ES-I3 (cell line): ENCODE results near the gene GTF2H1.

ENCODE experiments used
- H3K36me3 ChIP-seq: 2 replicates; pipeline ENCODE4 v1.6.1; 2013; ENCODE audit warnings: mild to moderate bottlenecking, low read length, control low read depth, moderate library complexity; ENCODE audit not compliant: insufficient read depth
- H3K4me1 ChIP-seq: 2 replicates; pipeline ENCODE4 v1.6.1; 2013; ENCODE audit warnings: mild to moderate bottlenecking, control low read depth, low read length; ENCODE audit not compliant: insufficient read depth
- H3K9ac ChIP-seq: 2 replicates; pipeline ENCODE4 v1.6.1; 2013; ENCODE audit warnings: low read depth, mild to moderate bottlenecking, low read length, moderate library complexity
- H3K9me3 ChIP-seq: 2 replicates; pipeline ENCODE4 v1.6.1; 2013; ENCODE audit warnings: mild to moderate bottlenecking, low read length, moderate library complexity; ENCODE audit not compliant: control insufficient read depth, insufficient read depth

GTF2H1 gene

DNA sequence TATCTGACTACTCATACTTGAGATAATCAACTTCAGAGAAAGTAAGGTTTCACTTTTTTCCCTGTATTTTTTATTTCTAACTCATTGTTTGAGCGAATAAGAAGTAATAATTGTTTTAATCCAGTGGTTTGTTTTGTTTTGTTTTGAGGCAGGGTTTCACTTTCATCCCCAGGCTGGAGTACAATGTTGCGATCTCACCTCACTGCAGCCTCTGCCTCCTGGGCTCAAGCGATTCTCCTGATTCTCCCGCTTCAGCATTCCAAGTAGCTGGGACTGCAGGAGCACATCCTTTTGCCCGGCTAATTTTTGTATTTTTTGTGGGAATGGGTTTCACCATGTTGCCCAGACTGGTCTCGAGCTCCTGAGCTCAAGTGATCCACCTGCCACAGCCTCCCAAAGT is 8.6 kb downstream of the GTF2H1 start:
- H3K4me1 ChIP-seq, result peaks cover 15% of the 10 kb centered on the region
- H3K9me3 ChIP-seq, result no peaks in the 10 kb centered on the region
- H3K36me3 ChIP-seq, result peaks cover 16% of the 10 kb centered on the region
- no peak overlapping the region for H3K9ac ChIP-seq

DNA sequence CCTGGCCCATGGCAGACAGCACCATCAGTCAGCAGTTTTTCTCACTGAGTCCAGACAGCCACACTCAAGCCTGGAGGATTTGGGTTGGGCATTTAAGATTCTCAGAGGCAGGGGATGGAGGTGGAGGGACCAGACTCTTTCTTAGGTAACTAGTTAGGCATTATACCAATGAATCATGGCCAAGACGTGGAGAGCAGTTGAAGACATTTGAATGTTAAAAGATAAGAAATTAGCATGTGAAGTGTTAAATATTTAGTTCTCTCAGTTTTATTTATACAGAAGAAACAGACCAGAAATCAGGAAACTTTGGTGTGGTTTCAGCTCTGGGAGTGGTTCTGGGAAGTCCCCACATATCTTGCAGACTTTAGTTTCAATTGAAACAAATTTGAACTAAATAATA is 9.9 kb downstream of the GTF2H1 start:
- no peak overlapping the region for H3K9ac ChIP-seq
- peaks cover 15% of the 10 kb centered on the region for H3K4me1 ChIP-seq
- no peaks in the 10 kb centered on the region for H3K9me3 ChIP-seq
- peaks cover 14% of the 10 kb centered on the region for H3K36me3 ChIP-seq

DNA sequence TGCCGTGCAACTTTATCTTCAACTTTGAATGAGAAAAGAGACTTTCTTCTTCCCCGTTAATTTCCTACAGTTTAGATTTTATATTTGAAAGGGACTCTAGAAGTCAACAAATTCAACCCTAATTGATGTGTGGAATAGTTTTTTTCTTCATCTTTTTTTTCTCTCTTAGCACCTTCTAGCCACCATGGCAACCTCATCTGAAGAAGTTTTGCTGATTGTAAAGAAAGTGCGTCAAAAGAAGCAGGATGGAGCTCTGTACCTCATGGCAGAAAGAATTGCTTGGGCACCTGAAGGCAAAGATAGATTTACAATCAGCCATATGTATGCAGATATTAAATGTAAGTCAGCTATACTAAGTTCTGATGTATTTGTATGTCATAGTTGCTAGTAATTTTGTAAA is 10.5 kb downstream of the GTF2H1 start:
- Histone ChIP-seq H3K9me3 (no peaks in the 10 kb centered on the region), H3K4me1 (peaks cover 15% of the 10 kb centered on the region), H3K9ac (no peak overlapping the region), H3K36me3 (peaks cover 18% of the 10 kb centered on the region)

DNA sequence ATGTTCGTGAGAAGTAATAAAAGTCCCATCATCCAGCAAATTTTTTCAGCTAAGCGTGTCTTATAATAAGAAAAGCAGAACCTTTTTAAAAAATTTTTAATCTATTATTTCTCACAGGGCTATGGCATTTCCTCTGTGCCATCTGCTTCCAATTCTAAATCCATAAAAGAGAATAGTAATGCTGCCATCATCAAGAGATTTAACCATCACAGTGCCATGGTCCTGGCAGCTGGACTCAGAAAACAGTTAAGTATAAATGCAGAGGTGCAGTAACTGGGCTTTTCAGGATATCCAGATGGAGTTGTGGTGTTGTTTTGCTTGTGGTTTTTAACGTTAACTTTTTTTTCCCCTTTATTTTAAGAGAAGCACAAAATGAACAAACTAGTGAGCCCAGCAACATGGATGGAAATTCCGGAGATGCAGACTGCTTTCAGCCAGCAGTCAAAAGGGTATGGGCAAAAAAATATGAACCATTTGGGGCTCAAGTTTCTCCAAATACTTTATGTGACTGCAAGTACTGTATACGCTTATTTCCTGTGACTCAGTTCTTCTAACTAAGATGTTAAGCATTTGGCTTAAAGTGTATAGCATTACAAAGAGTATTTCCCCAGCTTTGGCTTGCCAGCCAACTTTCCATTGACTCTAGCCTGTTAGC is 25.2 kb downstream of the GTF2H1 start:
- peaks cover 18% of the 10 kb centered on the region for H3K36me3 ChIP-seq
- no peak overlapping the region for H3K9ac ChIP-seq
- no peaks in the 10 kb centered on the region for H3K4me1 ChIP-seq
- no peaks in the 10 kb centered on the region for H3K9me3 ChIP-seq

DNA sequence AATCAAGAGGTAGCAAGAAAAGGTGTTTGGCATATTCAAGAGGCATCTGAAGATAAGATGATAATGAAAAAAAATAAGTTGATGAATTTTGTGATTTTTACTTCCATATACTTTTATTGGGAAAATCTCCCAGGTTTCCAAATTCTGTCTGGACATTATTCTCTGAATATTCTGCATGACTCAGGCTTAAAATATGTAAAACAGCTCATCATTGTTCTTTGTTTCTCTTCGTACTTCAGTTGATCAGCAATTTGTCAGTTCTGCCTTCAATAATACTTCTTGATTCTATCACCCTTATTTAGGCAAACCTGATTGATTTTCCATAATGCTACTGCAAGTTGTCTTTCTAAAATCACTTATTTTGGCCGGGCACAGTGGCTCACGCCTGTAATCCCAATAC is 30.2 kb downstream of the GTF2H1 start:
- H3K9me3 ChIP-seq, result no peaks in the 10 kb centered on the region
- peaks cover 16% of the 10 kb centered on the region; the same call in 1 of the 2 replicates for H3K36me3 ChIP-seq
- H3K4me1 ChIP-seq, result no peaks in the 10 kb centered on the region
- H3K9ac ChIP-seq, result no peak overlapping the region

DNA sequence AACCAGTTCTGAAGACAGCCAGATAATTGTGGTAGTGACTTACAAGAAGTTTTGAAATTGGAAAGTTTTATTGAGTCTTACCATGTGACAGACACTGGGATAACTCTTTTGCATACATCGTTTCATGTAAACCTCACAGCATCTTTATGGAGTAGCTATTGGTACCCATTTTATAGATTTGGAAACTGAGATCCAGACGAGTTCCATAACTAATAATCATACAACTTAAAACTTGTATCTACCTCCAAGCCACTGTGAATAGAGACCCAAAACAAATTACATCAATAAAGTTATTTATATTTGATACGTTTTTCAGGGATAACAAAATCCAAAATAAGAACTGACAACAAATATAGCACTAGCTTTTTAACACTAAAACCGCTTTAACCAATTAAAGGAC is 36.3 kb downstream of the GTF2H1 start:
- Histone ChIP-seq H3K9me3 (no peaks in the 10 kb centered on the region), H3K36me3 (peaks cover 11% of the 10 kb centered on the region), H3K9ac (no peak overlapping the region), H3K4me1 (no peaks in the 10 kb centered on the region)

DNA sequence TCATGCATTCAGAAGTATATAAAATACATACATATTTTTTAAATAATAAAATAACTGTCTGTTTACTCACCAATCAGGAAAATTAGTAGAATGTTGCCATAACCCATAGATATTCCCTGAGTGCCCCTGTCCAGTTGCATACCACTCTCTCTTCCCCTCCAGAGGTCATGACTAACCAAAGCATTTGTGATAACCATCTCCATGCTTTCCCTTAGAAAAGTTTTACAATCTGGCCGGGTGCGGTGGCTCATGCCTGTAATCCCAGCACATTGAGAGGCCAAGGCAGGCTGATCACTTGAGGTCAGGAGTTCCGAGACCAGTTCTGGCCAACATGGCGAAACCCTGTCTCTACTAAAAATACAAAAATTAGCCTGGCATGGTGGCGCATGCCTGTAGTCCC is 38.8 kb downstream of the GTF2H1 start:
- H3K9ac ChIP-seq, result no peak overlapping the region
- H3K36me3 ChIP-seq, result peaks cover 22% of the 10 kb centered on the region
- no peaks in the 10 kb centered on the region for H3K9me3 ChIP-seq
- H3K4me1 ChIP-seq, result no peaks in the 10 kb centered on the region

DNA sequence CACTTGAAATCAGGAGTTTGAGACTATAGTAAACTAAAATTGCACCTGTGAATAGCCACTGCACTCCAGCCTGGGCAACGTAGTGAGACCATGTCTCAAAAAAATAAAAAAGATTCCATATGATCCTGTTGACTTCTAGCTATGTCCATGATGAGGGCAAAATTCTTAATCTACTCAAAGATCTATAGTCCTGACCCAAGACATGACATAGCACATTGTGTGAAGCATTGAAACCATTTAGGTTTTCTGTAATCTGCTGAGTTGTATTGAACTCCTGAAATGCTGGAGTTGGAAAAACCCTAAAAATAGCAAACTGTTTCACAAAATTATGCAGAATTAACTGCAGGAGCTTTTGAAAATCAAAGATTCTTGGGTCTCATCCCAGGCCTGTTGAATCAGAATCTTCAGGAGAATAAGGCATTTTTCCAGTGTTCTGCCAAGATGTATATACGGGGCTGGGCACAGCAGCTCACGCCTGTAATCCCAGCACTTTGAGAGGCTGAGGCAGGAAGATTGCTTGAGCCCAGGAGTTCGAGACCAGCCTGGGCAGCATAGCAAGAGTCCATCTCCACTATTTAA is 42.2 kb downstream of the GTF2H1 start:
- no peaks in the 10 kb centered on the region for H3K9me3 ChIP-seq
- H3K36me3 ChIP-seq, result peaks cover 17% of the 10 kb centered on the region
- H3K4me1 ChIP-seq, result no peaks in the 10 kb centered on the region
- H3K9ac ChIP-seq, result no peak overlapping the region

DNA sequence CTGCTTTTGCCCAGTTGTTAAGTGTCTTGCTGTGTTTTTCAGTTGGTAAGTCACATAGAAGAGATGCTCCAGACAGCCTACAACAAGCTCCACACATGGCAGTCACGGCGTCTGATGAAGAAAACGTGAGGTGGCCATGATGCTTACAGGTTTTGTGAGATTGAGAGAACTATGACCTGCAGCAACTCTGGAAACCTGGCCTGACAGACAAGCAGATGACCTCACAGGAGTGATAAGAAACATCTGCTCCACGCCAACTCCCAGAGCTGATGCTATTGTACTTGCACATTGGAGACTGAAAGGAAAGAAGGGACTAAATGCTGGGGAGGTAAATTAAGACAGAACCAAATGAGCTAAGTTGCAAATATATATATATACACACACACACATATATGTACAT is 43.4 kb downstream of the GTF2H1 start:
- H3K36me3 ChIP-seq, result peaks cover 17% of the 10 kb centered on the region
- H3K4me1 ChIP-seq, result no peaks in the 10 kb centered on the region
- H3K9ac ChIP-seq, result no peak overlapping the region
- H3K9me3 ChIP-seq, result no peaks in the 10 kb centered on the region

DNA sequence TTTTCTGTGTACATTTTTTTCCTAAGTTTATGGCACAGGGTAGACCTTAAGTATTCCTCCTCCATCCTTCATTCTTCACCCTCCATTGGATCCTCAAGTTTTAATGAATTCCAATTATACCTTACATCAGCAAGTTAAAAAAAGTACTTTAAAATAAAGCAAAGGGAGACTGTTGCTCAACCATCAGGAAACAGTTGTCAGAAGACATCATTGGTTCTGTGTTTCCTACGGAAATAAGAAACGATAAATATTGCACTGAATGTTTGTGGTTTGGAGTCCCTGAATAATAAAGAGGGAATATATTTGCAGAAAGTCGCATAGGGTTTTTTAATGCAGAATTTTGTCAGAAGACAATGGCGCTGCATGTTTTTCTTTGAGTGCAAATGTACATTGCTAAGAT is 43.9 kb downstream of the GTF2H1 start:
- Histone ChIP-seq H3K36me3 (peaks cover 17% of the 10 kb centered on the region), H3K9ac (no peak overlapping the region)

DNA sequence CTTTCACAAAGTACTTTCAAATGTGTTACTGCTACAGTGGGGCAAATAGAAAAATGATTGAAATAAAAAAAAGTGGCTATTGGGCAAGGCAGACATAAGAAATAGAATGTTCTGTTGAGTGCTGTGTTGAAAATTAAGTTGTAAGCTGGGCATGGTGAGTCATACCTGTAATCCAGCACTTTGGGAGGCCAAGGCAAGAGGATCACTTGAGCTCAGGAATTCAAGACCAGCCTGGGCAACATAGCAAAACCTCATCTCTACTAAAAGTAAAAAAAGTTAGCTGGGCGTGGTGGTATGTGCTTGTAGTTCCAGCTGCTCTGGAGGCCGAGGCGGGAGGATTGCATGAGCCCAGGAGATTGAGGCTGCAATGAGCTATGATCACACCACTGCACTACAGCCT is 45.1 kb downstream of the GTF2H1 start:
- Histone ChIP-seq H3K9me3 (no peaks in the 10 kb centered on the region), H3K9ac (no peak overlapping the region), H3K36me3 (peaks cover 17% of the 10 kb centered on the region), H3K4me1 (no peaks in the 10 kb centered on the region)

More for the DNA sequence above, 43.9 kb downstream of the GTF2H1 start:
- Histone ChIP-seq H3K4me1 (no peaks in the 10 kb centered on the region), H3K9me3 (no peaks in the 10 kb centered on the region)

DNA sequence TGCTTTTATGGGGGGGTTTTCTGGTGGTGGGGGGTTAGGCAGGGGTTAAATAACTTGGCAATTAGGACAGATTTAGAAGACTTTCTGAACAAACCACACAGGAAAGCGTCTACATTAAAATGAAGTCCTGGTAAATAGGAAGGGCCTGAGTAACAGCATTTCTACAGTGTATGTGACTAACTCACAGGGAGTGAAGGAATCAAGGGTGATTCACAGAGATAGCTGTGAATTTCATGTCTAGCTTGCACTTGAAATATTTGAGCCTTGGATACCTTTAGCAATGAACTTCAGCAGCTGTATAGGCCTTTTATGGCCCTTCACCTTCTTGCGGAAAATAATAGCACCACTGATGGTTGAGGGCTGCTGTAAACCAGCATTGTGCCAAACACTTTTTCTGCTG is 45.9 kb downstream of the GTF2H1 start:
- Histone ChIP-seq H3K4me1 (no peaks in the 10 kb centered on the region), H3K9ac (no peak overlapping the region), H3K9me3 (no peaks in the 10 kb centered on the region), H3K36me3 (peaks cover 17% of the 10 kb centered on the region)

DNA sequence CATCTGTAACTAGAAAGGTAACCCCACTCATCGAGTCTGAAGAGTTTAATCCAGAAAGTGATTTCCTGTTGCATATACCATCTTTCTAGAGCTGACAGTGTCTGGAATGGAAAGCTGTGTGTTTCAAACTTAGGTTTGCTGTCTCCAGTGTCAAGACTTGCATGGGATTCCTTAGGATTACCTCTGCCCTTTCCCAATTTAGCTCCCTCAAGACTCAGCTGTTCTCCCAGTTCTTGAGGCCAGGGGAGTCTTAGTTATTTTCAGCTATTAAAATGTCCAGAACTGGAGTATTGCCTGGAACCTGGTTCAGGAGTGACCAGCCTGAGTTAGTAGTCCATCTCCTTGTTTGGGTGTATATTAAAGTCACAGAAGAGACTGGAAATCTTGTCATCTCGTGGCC is 47.0 kb downstream of the GTF2H1 start:
- H3K36me3 ChIP-seq, result peaks cover 13% of the 10 kb centered on the region
- H3K9me3 ChIP-seq, result no peaks in the 10 kb centered on the region
- no peak overlapping the region for H3K9ac ChIP-seq
- no peaks in the 10 kb centered on the region for H3K4me1 ChIP-seq

DNA sequence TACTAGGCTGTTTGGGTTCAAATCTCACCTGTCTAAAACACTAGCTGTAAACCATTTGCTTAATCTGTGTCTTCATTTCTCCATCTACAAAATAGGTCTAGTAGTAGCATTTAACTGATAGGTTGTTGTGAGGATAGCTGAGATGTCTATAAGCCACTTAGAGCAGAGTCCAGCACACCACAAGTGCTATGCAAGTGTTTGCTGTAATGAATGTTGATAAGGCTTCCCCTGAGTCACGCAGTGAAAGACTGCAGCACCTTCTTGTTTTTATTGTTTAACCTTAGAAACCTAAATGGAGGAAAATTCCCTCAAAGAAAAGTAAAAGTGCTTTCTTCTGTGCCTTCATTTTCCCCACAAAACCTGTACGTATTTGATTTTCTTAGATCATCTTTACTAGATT is 48.9 kb downstream of the GTF2H1 start:
- Histone ChIP-seq H3K9me3 (no peaks in the 10 kb centered on the region), H3K4me1 (no peaks in the 10 kb centered on the region), H3K36me3 (0 out of 2 replicates have a peak, but pooled peaks cover under 1% of the 10 kb centered on the region), H3K9ac (no peak overlapping the region)

DNA sequence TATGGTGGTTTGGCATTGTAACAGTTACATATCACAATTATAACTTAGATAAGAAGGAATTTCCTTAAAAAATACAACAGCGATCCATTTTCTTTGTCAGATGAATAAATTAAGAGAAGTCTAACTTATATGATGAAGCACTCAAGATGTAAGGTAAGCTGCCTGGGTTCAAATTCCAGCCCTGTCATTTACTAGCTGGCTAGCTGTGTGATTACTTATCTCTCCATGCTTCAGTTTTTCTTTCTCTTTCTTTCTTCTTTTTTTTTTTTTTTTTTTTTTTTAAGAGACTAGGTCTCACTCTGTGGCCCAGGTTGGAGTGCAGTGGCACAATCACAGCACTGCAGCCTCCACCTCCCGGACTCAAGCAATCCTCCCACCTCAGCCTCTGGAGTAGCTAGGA is 49.8 kb downstream of the GTF2H1 start:
- Histone ChIP-seq H3K4me1 (no peaks in the 10 kb centered on the region), H3K9me3 (no peaks in the 10 kb centered on the region), H3K9ac (no peak overlapping the region), H3K36me3 (no peaks in the 10 kb centered on the region)
